Adrenal gland (tissue), 5 donors: ENCODE data around the gene ARF3.

Experiments used
- POLR2A ChIP-seq, 2 donors: fragments of 450-650 bp; IDR thresholded peaks; one replicate each; pipeline ENCODE4 v1.6.1; 2017; ENCODE audit warnings: antibody characterized with exemption in 2 of 2, mild to moderate bottlenecking in 2 of 2, moderate library complexity in 1 of 2
- TF ChIP-seq, protein P1 (sequence below), 6 experiments: fragments of 450-650 bp in 4 of 6; fragments of 200-600 bp in 2 of 6; sonication (generic) in 1 of 6; IDR thresholded peaks; 1 replicate in 5 of 6; 2 replicates in 1 of 6; pipeline versions ENCODE4 v1.5.1 to v1.8.0; 2016 to 2021; ENCODE audit warnings: antibody characterized with exemption in 6 of 6, mild to moderate bottlenecking in 2 of 6, moderate library complexity in 1 of 6
- donor health status: DM: no; HTN: no; CAD: no.

GRCh38 chr12:48994224-48995085 lies 37.2 kb upstream of the ARF3 start:
- TF ChIP-seq, protein P1, sequence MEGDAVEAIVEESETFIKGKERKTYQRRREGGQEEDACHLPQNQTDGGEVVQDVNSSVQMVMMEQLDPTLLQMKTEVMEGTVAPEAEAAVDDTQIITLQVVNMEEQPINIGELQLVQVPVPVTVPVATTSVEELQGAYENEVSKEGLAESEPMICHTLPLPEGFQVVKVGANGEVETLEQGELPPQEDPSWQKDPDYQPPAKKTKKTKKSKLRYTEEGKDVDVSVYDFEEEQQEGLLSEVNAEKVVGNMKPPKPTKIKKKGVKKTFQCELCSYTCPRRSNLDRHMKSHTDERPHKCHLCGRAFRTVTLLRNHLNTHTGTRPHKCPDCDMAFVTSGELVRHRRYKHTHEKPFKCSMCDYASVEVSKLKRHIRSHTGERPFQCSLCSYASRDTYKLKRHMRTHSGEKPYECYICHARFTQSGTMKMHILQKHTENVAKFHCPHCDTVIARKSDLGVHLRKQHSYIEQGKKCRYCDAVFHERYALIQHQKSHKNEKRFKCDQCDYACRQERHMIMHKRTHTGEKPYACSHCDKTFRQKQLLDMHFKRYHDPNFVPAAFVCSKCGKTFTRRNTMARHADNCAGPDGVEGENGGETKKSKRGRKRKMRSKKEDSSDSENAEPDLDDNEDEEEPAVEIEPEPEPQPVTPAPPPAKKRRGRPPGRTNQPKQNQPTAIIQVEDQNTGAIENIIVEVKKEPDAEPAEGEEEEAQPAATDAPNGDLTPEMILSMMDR (IDR thresholded peaks at IDR 0.05) = no peak
- TF ChIP-seq POLR2A (IDR thresholded peaks at IDR 0.05) = no peak
